ENCODE results near the gene KLHL8.

KLHL8 gene

DNA sequence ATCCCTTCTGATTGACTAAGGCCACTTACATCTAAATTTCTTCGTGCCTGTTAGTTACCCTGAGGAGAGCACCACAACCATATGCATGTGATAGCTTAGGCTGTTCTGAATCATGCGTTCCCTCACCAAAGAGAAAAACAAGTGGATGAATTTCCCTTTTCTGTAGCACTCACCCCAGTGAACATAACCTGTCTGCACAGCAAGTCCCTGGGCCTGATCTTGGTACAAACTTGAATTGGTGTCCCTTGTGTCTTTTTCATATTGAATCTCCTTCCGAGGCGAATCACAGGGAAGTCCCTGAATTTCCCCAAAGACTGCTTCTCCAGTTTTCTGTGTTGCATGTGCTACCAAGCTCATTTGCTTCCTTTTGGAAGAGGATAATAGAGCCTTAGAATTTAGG is 100.4 kb downstream of the KLHL8 start:
- DNase-seq = peak; percentile 11

DNA sequence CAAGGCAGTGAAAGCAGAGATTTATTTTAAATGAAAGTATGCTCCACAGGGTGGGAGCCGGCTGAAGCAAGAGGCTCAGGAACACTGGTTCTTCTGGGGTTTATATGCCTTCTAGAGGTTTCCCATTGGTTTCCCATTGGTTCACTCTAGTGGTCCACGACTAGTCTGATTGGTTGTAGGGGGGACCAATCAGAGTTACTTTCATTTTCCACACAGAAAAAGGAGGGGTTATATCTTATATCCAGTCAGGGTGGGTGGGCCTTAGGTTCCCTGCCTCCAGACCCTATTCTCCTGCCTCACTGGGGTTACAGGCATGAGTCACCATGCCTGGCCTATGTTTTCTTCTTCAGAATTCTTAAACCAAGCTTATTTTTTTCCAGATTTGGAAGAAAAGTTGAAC is 101.6 kb downstream of the KLHL8 start:
- no peak for DNase-seq

DNA sequence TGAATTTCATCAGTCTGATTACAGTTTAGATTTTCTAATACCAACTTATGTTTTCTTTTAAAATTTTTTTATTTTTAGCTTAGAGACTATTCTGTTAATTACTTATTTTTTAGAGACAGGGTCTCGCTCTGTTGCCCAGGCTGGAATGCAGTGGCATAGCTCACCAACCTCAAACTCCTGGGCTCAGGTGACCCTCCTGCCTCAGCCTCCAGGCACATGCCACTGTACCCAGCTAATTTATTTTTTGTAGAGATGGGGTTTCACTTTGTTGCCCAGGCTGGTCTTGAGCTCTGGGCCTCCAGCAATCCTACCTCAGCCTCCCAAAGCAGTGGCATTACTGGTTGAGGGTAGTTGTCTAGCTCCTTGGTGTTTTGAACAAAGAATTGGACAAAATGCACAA is 102.0 kb downstream of the KLHL8 start:
- DNase-seq = no peak

DNA sequence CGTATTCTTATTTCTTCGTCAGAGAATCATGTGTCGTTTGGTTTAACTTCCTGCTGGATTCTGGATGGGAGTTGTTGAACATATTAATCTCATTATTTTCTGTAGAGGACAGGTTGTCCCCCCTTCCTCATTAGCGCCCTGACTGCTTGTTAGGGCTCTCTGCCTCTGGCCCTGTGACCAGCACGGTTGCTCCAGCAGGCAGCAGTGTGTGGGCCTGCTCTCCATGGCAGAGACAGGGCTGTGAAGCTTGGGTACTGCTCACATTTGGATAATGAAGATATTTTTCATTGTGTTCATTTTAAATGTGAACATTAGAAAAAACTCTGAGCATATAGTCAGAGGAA is 102.7 kb downstream of the KLHL8 start:
- no peak for DNase-seq

GRCh38 chr4:87117051-87117731 is 103.2 kb downstream of the KLHL8 start:
- no peak for DNase-seq

DNA sequence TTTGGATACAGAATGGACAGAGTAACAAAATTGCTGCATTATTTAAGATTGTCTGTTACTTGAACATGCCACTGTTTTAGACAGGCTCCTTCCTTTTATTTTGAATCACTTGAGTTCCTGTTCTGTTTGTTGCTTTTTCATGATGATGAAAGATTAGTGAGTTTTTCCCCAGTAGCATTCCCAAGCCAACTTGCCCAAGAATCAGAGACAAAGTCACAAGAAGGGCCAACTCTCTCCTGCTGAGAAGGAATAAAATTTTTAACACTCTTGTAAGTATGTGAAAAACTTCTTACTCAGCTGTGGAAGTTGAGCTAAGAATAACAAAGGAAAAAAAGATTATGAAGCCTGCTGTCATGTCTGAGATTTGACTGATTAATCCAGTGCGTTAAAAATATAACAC is 104.2 kb downstream of the KLHL8 start:
- no peak for DNase-seq

DNA sequence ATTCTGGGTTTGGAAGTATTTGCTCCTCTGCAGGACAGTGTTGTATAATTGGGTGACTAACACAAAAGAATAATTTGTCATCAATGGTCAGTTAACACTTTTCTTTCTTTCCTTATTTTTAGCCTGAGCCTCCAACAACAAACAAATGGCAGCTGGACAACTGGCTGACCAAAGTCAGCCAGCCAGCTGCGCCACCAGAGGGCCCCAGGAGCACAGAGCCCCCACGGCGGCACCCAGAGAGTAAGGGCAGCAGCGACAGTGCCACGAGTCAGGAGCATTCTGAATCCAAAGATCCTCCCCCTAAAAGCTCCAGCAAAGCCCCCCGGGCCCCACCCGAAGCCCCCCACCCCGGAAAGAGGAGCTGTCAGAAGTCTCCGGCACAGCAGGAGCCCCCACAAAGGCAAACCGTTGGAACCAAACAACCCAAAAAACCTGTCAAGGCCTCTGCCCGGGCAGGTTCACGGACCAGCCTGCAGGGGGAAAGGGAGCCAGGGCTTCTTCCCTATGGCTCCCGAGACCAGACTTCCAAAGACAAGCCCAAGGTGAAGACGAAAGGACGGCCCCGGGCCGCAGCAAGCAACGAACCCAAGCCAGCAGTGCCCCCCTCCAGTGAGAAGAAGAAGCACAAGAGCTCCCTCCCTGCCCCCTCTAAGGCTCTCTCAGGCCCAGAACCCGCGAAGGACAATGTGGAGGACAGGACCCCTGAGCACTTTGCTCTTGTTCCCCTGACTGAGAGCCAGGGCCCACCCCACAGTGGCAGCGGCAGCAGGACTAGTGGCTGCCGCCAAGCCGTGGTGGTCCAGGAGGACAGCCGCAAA is 106.0 kb downstream of the KLHL8 start:
- no peak for DNase-seq

GRCh38 chr4:87112063-87112462 is 108.4 kb downstream of the KLHL8 start:
- no peak for DNase-seq

Data from inflammatory macrophage treated with lipopolysaccharide for 4 hours (primary cell).